Right lobe of liver (tissue), 6 donors: ENCODE measurements around the gene KCNK16. TPM values are rescaled to one million over a fixed set of nuclear protein-coding genes. Genes with fewer than 3 reads are reported as not detected.

Experiments
- ATAC-seq, 4 donors: fragments of 200-7000 bp; cut with Tn5 transposase; one replicate each; pipeline ENCODE4 v1.9.1; 2020; ENCODE audit warnings: mild to moderate bottlenecking in 4 of 4, moderate library complexity in 4 of 4
- DNase-seq, 3 donors: peaks; one replicate each; pipeline ENCODE4 v3.0.0-alpha.2; 2020
- H3K27ac ChIP-seq, 3 donors: fragments of 200-600 bp; one replicate each; pipeline ENCODE4 v1.8.0; 2022
- H3K27me3 ChIP-seq, 2 donors: fragments of 200-600 bp; one replicate each; pipeline ENCODE4 v1.8.0; 2022
- H3K36me3 ChIP-seq, 4 donors: fragments of 200-600 bp; sonication (generic) in 1 of 4; one replicate each; pipeline versions ENCODE4 v1.5.1 to v1.8.0; 2017 to 2022; ENCODE audit warnings: control low read depth in 1 of 4
- H3K4me1 ChIP-seq, 4 donors: fragments of 200-600 bp; sonication (generic) in 1 of 4; one replicate each; pipeline versions ENCODE4 v1.5.1 to v1.8.0; 2017 to 2022; ENCODE audit warnings: control low read depth in 1 of 4
- H3K4me3 ChIP-seq, 3 donors: fragments of 200-600 bp; one replicate each; pipeline ENCODE4 v1.8.0; 2022
- H3K9me3 ChIP-seq, 4 donors: fragments of 200-600 bp; sonication (generic) in 1 of 4; one replicate each; pipeline versions ENCODE4 v1.5.1 to v1.8.0; 2017 to 2022; ENCODE audit warnings: control low read depth in 1 of 4
- POLR2A ChIP-seq: fragments of 450-650 bp; IDR thresholded peaks from one replicate; pipeline ENCODE4 v1.6.1; 2017; ENCODE audit warnings: antibody characterized with exemption, mild to moderate bottlenecking
- WGBS: methylation state at CpG from one replicate; pipeline ENCODE4 v1.1.6; 2018; ENCODE audit warnings: low coverage, low lambda C conversion rate; ENCODE audit not compliant: insufficient coverage; ENCODE audit errors: missing lambda C conversion rate; 5-methylcytosine and 5-hydroxymethylcytosine counted together
- intact Hi-C, 2 donors: fragments of 100-400 bp; cut with DNase I; formaldehyde crosslinking; loops; one replicate each; pipeline versions ENCODE4 v1.11.2 to v1.14.1; 2022
- total RNA-seq, 6 experiments: library from RNA; depleted of rRNA in 2 of 6; stranded (reverse); fragments of >200 nt in 2 of 6; fragmentation: NEBNext Ultra II Directional in 3 of 6; extraction: Animal tissue kit (Norgen Biotek cat#: 25700) in 3 of 6; gene quantifications; one replicate each; pipeline versions ENCODE4 v1.1.0 to v1.2.4, GENCODE V29; 2016 to 2023
- TF ChIP-seq, protein P1 (sequence below), 4 donors: fragments of 200-600 bp in 3 of 4; fragments of 450-650 bp in 1 of 4; IDR thresholded peaks; one replicate each; pipeline versions ENCODE4 v1.5.1 to v1.8.0; 2016 to 2022; ENCODE audit warnings: antibody characterized with exemption in 4 of 4, mild to moderate bottlenecking in 2 of 4
- donor health status: DM: no; HTN: yes; CAD: no.
- donor health status: DM: no; HTN: no; CAD: no.
- donor health status: DM: no; HTN: no; CAD: no.
- donor health status: DM: no; HTN: yes; CAD: no.
- donor health status: DM: no; HTN: yes; CAD: no.

The KCNK16 gene
- total RNA-seq, 6 experiments from 2014 or later = not detected

- Histone ChIP-seq H3K9me3 (no peaks in the 10 kb centered on the region), H3K27ac (no peak overlapping the region), H3K4me3 (peak overlapping the region in 2 of 3 donors; percentile 27 to 28), H3K4me1 (peaks cover 0 to 18% (median 0%) of the 10 kb centered on the region in 4 donors), H3K27me3 (peaks cover 0 to 10% of the 10 kb centered on the region in 2 donors), H3K36me3 (no peaks in the 10 kb centered on the region)
- ATAC-seq (peak; percentile 44 to 76 (median 64)), DNase-seq (peak; percentile 58 to 85 (median 81))
- TF ChIP-seq, protein P1, sequence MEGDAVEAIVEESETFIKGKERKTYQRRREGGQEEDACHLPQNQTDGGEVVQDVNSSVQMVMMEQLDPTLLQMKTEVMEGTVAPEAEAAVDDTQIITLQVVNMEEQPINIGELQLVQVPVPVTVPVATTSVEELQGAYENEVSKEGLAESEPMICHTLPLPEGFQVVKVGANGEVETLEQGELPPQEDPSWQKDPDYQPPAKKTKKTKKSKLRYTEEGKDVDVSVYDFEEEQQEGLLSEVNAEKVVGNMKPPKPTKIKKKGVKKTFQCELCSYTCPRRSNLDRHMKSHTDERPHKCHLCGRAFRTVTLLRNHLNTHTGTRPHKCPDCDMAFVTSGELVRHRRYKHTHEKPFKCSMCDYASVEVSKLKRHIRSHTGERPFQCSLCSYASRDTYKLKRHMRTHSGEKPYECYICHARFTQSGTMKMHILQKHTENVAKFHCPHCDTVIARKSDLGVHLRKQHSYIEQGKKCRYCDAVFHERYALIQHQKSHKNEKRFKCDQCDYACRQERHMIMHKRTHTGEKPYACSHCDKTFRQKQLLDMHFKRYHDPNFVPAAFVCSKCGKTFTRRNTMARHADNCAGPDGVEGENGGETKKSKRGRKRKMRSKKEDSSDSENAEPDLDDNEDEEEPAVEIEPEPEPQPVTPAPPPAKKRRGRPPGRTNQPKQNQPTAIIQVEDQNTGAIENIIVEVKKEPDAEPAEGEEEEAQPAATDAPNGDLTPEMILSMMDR (IDR thresholded peaks at IDR 0.05) = no peak
- TF ChIP-seq POLR2A = no peak
- 11% methylated on average over 15 of the region's 45 CpGs for WGBS
- intact Hi-C loops = loop anchor here (5.0 to 10.0 kb wide), 2 partner anchors 438 to 446 kb away; no protein-coding TSS in a partner anchor
These were observed 9.5 kb downstream of the KCNK16 start for GRCh38 chr6:39312912-39313525.

DNA sequence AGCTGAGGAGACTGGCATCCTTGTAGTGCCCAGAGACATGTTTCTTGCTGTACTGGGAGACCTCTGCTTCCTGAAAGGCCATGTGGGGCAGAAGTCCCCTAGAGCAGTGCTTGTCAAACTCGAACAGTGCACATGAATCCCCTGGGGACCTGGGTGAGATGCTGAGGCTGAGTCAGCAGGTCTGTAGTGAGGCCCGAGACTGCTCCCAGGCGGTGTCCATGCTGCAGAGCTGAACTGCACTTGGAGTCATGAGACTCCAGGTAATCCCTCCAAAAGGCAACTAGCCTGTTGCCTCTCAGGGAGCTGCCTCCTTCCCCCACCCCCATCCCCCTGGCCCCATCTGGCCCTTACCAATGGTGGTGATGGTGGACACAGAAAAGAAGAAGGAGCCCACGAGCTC lies 12.0 kb downstream of the KCNK16 start:
- WGBS = 80% methylated on average over 1 of the region's 4 CpGs
- peaks cover 0 to 18% (median 0%) of the 10 kb centered on the region in 4 donors for H3K4me1 ChIP-seq

GRCh38 chr6:39309942-39310531 lies 12.5 kb downstream of the KCNK16 start:
- TF ChIP-seq, protein P1 (IDR thresholded peaks at IDR 0.05) = peak; percentile 91 to 94 (median 92)
- no peak for TF ChIP-seq POLR2A
- H3K9me3 ChIP-seq = no peaks in the 10 kb centered on the region
- peaks cover 0 to 10% of the 10 kb centered on the region in 2 donors for H3K27me3 ChIP-seq
- peak; percentile 86 to 94 (median 90) for ATAC-seq
- intact Hi-C loops = loop anchor here (5.0 to 10.0 kb wide), 5 partner anchors 75 to 443 kb away; no protein-coding TSS in a partner anchor
- peaks cover 0 to 18% (median 0%) of the 10 kb centered on the region in 4 donors for H3K4me1 ChIP-seq
- H3K27ac ChIP-seq = no peak overlapping the region
- H3K4me3 ChIP-seq = no peak overlapping the region
- peak; percentile 79 to 84 (median 83) for DNase-seq
- 52% methylated on average over 3 of the region's 7 CpGs for WGBS
- no peaks in the 10 kb centered on the region for H3K36me3 ChIP-seq

More for the DNA sequence above, 12.0 kb downstream of the KCNK16 start:
- no peak for TF ChIP-seq POLR2A
- TF ChIP-seq, protein P1 (IDR thresholded peaks at IDR 0.05) = no peak
- Histone ChIP-seq H3K4me3 (no peak overlapping the region), H3K9me3 (no peaks in the 10 kb centered on the region), H3K27ac (no peak overlapping the region), H3K36me3 (no peaks in the 10 kb centered on the region), H3K27me3 (peaks cover 0 to 10% of the 10 kb centered on the region in 2 donors)
- DNase-seq = no peak
- no peak for ATAC-seq
- intact Hi-C loops = loop anchor here (5.0 to 10.0 kb wide), 2 partner anchors 436 to 443 kb away; no protein-coding TSS in a partner anchor

DNA sequence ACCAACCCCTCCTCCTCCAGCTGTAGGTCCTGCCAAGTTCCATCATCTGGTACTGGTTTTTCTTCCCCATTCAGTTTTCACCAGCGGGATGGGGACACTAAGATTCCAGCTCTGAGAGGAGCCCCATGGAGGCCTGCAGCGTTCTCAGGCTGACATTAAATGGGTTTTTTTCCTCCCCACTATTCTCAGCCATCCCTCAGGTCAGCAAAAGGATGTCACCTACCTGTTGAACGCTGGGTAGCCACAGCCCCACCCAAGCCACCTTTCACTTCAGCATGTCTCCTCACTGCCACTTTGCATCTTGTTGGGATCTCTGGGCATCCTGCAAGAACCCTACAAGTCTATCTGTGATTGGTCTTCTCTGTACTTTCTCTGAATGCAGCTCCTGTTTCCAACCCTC lies 15.0 kb downstream of the KCNK16 start:
- WGBS = 83% methylated on average over 2 of the region's 3 CpGs
- ATAC-seq = no peak
- Histone ChIP-seq H3K27me3 (no peaks in the 10 kb centered on the region), H3K9me3 (no peaks in the 10 kb centered on the region), H3K4me1 (peaks cover 0 to 7% (median 5%) of the 10 kb centered on the region in 4 donors), H3K36me3 (no peaks in the 10 kb centered on the region), H3K27ac (no peak overlapping the region), H3K4me3 (no peak overlapping the region)
- no peak for DNase-seq
- no peak for TF ChIP-seq POLR2A
- TF ChIP-seq, protein P1 (IDR thresholded peaks at IDR 0.05) = no peak
- intact Hi-C loops = loop anchor here (5.0 to 10.0 kb wide), 3 partner anchors 73 to 333 kb away; no protein-coding TSS in a partner anchor
